Left renal cortex interstitium (tissue), 4 donors: ENCODE measurements around the gene TM4SF20. TPM values are rescaled to one million over a fixed set of nuclear protein-coding genes. Genes with fewer than 3 reads are reported as not detected.

Experiments
- DNase-seq, 4 donors: peaks; one replicate each; pipeline ENCODE4 v3.0.0-alpha.2; 2013; ENCODE audit warnings: low read depth in 4 of 4, low spot score in 2 of 4, missing footprints in 1 of 4
- polyA plus RNA-seq, 4 donors: library from polyadenylated mRNA; unstranded; fragments of 120-200 nt; gene quantifications; one replicate each; pipeline ENCODE4 v1.2.1, GENCODE V29; 2013; ENCODE audit not compliant: insufficient read length in 4 of 4

Gene TM4SF20, protein sequence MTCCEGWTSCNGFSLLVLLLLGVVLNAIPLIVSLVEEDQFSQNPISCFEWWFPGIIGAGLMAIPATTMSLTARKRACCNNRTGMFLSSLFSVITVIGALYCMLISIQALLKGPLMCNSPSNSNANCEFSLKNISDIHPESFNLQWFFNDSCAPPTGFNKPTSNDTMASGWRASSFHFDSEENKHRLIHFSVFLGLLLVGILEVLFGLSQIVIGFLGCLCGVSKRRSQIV
- under 1 TPM; 0.06 to 0.13 (median 0.11) TPM for polyA plus RNA-seq

DNA sequence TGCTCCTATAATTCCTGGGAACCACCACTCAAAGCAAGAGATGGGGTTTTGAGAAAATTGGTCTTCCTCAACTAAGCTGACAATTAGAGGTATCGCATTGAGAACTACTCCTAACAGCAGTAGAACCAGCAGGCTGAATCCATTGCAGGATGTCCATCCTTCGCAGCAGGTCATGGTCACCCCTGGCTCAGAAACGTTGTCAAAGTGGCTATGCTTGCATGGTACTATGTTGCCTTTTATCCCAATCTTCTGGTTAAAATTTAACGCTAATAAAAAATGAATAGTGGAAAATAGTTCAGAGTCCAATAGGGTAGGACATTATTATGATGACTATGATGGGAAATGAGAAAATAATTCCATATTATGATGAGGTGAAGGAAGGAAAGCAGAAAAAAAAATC is at the start of gene TM4SF20:
TM4SF20 (minus strand) TSS at position 212 of the 400 bp plus-strand sequence; CDS start at position 174, 38 bp downstream.
- no peak for DNase-seq

DNA sequence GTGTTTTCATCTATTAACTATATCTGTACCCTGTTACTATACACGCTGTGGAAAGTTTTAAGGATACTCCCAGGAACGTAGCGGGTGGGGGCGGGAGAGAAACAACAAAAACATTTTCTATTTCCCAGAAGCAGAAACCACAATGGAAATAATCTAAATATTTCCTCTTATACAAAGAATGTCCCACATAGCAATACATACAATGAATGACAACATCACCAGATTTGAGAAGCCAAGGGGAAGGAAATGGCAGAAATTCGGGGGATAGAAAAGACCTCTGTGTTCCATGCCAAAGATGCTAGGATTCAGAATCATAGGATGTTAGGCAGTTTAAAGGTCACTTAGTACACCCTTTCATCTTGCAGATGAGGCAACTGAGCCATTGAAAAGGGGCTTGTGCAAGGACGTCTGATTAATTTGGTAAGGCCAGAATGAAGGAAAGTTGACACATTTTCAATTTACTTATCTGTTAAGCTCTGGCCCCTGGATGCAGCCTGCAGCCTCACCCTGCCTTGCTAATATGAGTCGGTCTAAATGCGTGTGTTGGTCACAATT is 49.7 kb upstream of the TM4SF20 start:
- DNase-seq = no peak

DNA sequence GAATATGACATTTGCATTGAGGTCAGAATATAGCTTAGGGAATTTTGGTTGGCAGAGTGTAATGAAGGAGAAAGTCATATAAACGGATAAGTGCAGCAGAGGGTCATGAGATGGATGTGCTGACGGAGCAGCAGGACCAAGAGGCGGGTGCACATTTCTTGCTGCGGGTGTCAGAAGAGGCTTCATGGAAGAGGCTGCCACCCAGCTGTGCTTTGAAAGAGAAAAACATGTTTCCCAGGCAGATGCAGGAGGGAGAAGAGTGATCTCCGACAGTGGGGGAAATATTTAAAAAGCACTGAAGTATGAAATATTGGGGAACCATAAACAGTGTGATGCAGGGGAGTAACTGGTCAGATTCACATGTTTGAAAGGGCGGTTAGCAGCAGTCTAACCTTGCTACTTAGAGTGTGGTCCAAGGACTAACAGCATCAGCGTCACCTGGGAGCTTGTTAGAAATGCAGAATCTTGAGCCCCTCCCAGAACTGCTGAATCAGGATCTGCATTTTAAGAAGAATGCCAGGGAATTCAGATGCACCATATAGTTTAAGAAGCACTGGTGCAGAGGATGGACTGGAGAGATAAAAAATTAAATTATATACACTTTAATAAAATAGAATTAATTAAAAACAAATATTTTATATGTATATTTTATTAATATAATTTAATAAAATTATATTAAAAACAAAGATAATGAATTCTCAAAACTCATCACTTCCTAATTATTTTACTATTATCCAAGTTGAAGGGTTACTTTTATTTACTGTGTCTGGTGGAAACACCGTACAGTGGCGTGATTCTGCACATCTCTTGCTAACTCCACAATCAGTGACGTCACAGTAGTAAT is 44.8 kb upstream of the TM4SF20 start:
- no peak for DNase-seq

DNA sequence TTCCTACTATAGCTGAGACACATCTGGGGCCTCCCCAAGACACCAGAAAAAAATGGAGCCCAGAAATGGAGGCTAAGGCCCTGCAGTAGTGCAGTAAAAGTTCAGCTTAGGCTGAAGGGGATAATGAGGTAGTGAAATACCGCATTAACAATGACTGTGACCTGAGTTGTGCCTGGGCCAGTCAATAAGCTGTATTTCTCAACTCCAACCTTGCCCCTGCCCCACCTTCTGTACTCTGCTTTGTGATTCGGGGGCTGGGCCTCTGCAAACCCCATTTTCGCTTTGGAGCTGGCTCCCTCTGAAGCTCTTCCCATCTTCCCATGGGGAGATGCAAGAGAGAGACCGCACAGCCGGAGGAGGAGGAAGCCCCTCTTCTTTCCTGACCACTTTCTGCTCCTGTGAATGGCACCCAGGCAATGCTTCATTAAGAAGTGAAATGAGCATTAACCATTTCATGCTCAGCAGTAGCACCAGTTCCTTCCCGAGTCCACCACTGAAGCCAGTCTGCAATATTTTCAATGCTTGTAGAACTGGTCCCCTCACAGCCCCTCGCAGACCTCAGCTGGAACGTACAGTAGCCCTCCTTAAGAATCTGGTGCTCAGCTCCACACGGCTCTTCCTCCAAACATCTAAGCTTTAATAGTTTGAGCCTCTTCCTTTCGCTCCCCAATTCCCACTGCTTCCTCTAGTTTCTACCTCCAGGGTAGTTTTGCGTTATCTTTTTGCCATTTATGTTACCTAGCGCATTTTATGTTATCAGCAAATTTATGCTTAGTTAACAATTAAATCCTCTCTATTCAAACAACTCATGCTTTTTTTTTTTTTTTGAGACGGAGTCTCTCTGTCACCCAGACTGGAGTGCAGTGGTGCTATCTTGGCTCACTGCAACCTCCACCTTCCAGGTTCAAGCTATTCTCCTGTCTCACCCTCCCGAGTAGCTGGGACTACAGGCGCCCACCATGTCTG is 41.3 kb upstream of the TM4SF20 start:
- no peak for DNase-seq

DNA sequence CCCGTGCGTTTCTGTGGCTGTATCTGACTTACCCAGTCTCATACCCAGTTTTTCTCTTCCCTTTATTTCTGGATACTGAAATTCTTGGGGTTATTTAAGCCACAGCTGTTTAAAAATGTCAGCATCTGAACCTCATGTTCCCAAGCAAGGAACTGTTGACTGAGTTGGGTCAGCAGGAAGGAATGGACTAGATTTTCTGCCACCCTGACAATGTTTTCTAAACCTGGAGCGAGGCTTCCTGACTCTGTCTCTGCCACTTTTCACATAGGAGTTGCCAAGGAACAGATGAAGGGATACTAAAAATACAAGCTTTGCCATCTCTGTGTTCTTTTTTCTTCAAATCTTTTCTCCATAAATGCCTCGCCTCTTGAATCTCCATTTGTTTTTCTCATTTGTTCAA is 37.6 kb upstream of the TM4SF20 start:
- DNase-seq = no peak

DNA sequence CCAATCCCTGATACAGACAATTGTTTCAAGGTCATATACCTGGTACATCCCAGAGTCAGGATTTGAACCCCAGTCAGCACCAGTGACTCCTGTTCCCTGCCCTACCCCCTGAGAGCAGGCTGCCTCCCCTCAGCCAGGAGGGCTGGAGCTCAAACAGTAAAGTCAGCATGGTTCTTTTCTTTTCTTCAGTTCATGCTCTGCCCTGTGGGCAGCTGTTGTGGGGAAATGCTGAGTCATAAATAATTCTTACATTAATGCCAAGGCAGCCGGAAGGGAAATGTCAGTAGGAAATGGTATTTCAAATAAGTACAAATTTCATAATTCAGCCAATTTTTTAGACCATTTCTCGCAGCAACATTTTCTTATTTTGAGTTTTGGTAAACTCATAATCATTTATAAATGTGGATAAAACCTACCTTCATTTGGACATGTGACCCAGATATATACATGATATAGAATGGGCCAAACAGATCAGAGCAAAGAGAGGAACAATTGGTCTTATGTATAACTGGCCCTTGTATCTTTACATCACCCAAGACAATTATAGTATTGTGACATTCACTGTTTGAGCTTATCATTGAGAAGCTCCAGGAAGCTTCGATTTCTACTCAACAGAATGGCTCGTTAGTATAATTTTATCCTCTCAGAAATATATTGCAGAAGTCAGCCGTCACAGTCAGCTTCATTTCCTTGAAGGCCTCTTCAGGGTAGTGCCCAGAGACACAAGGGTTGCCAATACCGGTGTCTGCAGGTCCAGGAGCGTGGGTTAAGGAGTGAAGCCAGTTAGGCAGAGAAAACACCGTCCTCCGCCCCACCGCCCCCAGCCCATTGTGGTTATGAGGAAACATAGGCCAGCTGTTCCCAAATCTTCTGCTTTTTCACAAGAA is 36.7 kb upstream of the TM4SF20 start:
- DNase-seq = no peak

DNA sequence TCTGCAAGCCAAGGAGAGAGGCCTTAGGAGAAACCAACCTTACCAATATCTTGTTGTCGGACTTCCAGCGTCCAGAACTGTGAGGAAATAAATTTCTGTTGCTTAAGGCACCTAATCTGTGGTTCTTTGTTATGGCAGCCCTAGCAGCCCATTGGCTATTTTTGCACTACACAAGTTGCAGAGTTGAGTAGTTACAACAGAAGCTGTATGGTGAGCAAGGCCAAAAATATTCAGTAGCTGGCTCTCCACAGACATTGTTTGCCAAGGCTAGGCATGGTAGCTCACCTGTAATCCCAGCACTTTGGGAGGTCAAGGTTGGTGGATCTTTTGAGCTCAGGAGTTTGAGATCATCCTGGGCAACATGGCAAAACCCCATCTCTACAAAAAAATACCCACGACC is 35.7 kb upstream of the TM4SF20 start:
- no peak for DNase-seq

DNA sequence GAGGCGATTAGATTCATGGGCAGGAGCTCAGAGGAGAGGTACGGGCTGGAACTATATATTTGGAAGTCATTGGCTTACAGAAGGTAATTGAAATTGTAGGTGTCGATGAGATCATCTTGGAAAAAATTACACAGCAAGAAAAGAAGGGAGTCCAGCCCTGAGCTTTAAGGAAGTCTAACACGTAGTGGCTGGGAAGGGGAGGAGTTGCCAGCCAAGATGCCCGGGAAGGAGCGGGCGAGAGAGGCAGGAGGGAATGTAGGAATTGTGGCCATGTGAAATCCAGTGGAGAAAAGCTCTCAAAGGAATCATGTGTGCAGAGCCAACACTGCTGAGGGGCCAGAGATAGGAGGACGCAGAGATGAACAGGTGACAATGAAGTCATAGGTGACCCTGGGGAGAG is 34.3 kb upstream of the TM4SF20 start:
- DNase-seq = no peak

DNA sequence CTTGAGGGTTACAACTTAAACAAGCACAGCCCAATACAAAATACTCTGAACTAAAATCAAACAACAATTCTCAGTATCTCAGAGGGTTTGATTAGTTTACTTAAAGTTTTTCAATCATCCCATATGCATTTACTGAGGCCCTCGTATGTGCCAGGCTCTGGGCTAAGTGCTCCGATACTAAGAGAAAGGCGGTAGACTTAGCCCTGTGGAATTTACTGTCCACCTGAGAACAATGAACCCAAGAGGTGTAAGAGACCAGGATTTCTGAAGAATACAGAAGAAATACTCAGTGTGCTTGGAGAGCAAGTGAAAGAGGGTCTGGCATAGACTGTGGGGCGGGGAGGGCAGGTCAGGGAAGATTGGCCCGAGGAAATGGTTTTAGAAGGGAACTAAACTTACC is 33.8 kb upstream of the TM4SF20 start:
- no peak for DNase-seq

DNA sequence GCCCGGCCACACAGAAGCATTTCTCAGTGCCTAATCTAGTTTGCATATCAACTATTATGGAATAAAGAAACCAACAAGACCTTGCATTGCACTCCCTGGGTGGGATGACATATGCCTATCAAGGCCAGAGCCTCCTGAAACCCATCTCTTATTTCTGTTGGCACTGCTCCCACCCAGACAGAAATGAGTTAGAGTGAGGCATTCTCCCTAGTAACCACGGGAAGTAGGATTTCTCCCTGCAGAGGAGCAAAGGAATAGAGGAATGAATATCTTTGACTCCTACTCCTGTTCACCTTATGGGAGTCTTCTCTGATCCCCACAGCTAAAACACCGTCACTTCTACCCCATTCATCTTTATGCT is 32.9 kb upstream of the TM4SF20 start:
- DNase-seq = no peak

DNA sequence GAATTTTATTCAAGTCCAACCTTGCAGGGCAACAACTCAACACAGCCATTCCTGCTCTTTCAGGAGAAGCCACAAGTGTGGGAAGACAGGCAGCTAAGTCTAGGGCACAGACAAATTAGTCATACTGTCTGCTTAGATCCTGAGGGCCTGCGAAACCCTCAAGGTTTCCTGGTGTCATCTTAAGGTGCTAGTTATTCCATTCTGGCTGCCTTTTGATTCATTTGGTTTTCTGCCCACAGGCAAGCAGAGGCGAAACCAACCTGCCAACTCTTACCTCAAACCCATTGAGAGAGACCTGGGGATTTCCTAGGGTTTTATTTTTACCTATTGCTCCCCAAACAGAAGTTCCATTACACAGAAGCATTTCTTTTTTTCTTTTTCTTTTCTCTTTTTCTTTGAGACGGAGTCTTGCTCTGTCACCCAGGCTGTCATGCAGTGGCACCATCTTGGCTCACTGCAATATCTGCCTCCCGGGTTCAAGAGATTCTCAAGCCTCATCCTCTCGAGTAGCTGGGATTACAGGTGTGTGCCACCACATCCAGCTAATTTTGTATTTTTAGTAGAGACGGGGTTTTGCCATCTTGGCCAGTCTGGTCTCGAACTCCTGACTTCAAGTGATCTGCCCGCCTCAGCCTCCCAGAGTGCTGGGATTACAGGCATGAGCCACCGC is 32.3 kb upstream of the TM4SF20 start:
- DNase-seq = no peak

DNA sequence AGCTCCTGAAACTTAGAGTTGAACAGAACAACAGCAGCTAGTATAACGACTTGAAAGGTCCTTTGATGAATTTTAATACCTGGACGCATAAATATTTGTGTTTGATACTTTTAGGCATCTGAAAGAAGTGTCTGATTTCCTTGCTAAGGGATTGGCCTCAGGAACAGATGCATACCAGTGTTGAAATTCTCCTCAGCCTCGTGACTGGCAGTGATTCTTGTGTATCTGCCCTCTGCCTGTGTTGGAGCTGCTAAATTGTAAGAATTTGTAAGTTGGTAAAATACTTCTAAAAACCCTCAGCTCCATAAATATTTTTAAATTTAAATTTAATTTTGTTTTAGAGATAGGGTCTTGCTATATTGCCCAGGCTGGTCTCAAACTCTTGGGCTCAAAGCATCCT is 31.1 kb upstream of the TM4SF20 start:
- no peak for DNase-seq

DNA sequence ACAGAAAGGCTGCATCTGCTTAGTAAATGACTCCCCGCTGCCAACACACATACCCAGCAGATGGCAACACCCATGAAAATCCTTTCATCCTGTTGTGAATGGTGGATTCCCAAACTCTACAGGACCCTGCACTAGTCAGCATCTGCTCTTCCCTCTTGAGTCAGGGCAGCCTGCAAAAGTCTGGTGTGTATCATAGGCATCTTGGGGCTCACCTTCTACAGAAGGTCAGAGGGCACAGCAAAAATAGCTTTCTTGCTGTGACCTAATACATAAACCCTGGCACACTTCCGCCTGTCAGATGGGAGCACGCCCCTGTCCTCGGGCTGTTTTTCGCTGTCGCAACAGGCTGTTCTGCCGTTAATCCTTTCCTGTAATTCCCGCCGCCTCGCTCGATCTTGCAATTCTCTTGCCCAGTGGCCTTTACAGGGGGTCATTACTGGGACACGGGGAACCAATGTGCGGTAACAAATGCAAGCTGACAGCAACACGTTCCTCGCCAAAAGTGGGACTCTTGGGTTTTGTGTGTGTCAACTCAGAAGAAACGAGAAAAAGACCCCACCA is 28.6 kb upstream of the TM4SF20 start:
- DNase-seq = no peak

DNA sequence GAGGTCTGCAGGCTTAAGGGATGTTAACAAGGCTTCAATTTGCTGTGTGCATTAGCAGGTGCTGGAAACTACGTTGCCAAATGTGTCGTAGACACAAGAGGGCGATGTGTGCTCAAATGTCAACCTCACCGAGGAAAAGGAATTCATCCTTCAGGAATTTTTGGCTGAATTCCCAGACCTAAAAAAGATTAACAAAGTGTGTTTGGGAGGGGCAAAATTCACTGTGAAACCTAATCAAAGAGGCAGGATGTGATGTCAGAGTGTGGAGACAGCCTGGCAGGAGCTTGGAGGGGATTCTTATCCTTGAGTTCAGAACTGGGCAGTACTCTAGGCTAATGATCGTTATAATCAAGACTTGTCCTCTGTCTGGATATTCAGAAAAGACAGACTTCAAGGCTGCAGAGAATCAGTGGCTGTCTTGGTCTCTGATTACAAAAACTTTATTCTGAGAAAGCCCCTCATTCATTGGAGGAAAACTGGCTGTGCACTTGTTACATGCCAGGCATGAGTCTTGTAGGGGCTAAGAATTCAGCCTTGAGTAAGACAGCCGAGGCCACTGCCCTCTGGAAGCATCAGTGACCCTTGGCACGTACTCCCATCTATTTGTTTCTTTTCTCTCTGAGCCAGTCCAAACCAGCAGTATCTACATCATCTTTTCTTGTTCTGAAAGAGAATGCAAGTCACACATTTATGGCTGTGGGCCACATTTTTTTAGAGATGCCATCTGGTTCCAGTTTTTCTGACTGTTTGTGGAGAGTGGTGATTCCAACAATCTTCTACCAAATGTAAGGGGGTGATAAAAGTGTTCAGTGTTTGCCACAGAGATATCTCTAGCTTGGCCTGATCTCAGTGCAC is 27.3 kb upstream of the TM4SF20 start:
- DNase-seq = peak; percentile 82 to 95 (median 86)

DNA sequence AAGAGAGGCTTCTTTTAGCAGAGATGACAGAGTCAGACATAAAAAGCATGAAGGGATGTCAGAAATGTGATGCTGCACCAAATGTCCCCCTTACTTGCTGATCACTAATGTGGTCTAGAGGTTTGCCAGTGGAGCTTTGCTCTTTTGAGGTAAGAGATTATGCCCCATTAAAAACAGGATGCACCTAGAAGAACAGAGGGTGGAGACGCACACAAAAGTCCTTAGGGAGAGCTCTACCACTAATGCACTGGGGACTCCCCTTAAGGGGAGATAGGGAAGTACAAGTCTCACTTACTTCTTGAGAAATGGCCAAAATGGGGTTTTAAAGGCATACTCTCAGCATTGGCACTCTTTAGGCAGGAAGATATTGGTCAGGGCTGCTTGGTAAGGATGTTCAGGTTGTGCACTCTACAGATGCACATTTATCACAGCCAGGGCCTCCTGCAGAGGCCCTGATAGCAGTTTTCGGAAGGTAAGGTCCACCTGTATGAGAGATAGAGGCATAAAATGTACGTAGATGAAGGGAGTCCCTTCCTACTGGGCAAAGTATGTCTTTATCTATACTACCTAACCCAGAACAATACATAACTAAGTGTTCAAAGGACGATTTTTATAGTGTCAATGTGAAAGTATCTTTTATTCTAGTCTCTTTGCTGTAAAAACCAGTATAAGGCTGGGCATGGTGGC is 25.6 kb upstream of the TM4SF20 start:
- DNase-seq = no peak

DNA sequence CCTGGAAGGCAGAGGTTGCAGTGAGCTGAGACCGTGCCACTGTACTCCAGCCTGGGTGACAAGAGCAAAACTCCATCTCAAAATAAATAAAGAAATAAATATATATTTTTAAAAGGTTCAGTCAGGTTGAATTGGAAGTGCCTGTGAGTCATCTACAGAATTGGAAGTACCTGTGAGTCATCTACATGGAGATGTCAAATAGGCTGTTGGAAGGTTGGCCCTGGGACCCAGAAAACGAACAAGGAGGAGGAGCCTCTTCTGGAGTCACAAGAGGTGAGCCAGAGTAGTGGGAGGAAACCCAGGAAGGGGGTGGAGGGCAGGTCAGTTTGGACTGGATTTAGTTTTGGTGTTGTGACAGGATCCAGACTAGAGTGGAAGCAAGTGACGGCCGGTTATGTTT is 23.9 kb upstream of the TM4SF20 start:
- DNase-seq = no peak

DNA sequence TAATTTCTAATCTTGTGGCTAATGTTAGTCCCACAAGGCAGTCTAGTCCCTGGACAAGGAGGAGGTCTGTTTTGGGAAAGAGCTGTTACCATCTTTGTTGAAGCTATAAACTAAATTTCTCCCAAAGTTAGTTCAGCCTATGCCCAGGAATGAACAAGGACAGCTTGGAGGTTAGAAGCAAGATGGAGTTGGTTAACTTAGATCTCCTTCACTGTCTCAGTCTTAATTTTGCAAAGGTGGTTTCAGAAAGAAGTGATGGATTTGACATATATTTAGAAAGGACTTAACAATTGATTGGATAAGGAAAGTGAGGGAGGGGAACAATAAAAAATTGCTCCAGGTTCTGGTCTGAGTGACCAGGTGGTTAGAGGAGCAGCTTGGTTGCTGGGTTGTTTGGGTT is 23.2 kb upstream of the TM4SF20 start:
- no peak for DNase-seq
